PFSK-1 (cell line): ENCODE results near the gene C4A.

Experiments
- FOXP2 ChIP-seq: optimal IDR thresholded peaks from 2 replicates; pipeline ENCODE3; 2011; ENCODE audit warnings: borderline replicate concordance, control low read depth, inconsistent platforms; ENCODE audit not compliant: insufficient read depth; ENCODE audit errors: extremely low read length, extremely low read depth
- POLR2AphosphoS5 ChIP-seq: IDR thresholded peaks from 2 replicates; pipeline ENCODE4 v1.6.1; 2012; ENCODE audit warnings: low read depth, mild to moderate bottlenecking, control low read depth, low read length, moderate library complexity
- REST ChIP-seq, 2 experiments: IDR thresholded peaks; 2 replicates each; pipeline versions ENCODE4 v1.6.1 to v1.8.0; 2011 to 2012; ENCODE audit warnings: low read depth in 2 of 2, low read length in 2 of 2, control low read depth in 1 of 2, inconsistent platforms in 1 of 2, mild to moderate bottlenecking in 1 of 2, moderate library complexity in 1 of 2; ENCODE audit not compliant: insufficient read depth in 1 of 2
- SIN3A ChIP-seq: IDR thresholded peaks from 2 replicates; pipeline ENCODE4 v1.6.1; 2012; ENCODE audit warnings: mild to moderate bottlenecking, low read length, moderate library complexity, borderline replicate concordance; ENCODE audit not compliant: insufficient read depth
- TAF1 ChIP-seq: IDR thresholded peaks from 2 replicates; pipeline ENCODE4 v1.6.1; 2012; ENCODE audit warnings: low read length, control low read depth, borderline replicate concordance; ENCODE audit not compliant: insufficient read depth

The C4A gene

GRCh38 chr6:31945154-31945506 is 36.7 kb upstream of the C4A start:
- TF ChIP-seq REST (IDR thresholded peaks at IDR 0.05; ENCODE audit: insufficient read depth in 1 of 2, low read depth in 2 of 2, low read length in 2 of 2) (no peak), FOXP2 (no peak)

GRCh38 chr6:31945507-31946369 is 36.1 kb upstream of the C4A start, which contains the start of gene CFB:
Gene CFB, plus strand, starts transcription at chr6:31946095. Its CDS starts 127 bp downstream, at chr6:31946222.
- TF ChIP-seq POLR2AphosphoS5 (no peak), SIN3A (no peak), REST (IDR thresholded peaks at IDR 0.05; ENCODE audit: insufficient read depth in 1 of 2, low read depth in 2 of 2, low read length in 2 of 2) (no peak), FOXP2 (no peak), TAF1 (no peak)

GRCh38 chr6:31946370-31946885 is 35.4 kb upstream of the C4A start:
- TF ChIP-seq SIN3A: no peak
- TF ChIP-seq FOXP2: no peak
- TF ChIP-seq REST (IDR thresholded peaks at IDR 0.05; ENCODE audit: insufficient read depth in 1 of 2, low read depth in 2 of 2, low read length in 2 of 2): no peak
- TF ChIP-seq TAF1: no peak
- no peak for TF ChIP-seq POLR2AphosphoS5

GRCh38 chr6:31947070-31947675 is 34.7 kb upstream of the C4A start:
- TF ChIP-seq SIN3A (no peak), POLR2AphosphoS5 (no peak), FOXP2 (no peak), TAF1 (no peak), REST (IDR thresholded peaks at IDR 0.05; ENCODE audit: insufficient read depth in 1 of 2, low read depth in 2 of 2, low read length in 2 of 2) (no peak)
